GM12801 (cell line): ENCODE results near the gene CD53.

Experiments used
- TF ChIP-seq, protein P1 (sequence below): IDR thresholded peaks from one replicate; pipeline ENCODE4 v1.5.1; 2011; ENCODE audit warnings: control low read depth; ENCODE audit not compliant: insufficient read length; ENCODE audit errors: extremely low read depth

CD53 gene

DNA sequence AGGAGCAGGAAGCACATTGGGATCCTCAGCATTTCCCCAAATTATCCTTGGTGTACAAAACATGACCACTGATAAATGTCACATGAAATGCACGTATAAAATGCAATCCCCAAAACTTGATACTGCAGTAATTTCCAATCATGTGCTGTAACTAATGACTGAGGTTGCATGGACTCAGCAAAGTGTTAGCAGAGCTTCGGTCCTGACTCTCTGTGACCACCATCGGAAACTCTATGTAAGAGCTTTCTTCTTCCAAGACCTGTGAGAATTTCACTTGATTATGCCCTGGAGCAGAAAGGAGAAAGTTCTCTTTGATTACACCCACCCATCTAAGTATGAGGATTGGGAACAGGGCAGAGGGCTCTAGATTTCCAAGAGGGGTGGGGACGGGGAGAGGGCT is 908 bp downstream of the CD53 start:
- TF ChIP-seq, protein P1, sequence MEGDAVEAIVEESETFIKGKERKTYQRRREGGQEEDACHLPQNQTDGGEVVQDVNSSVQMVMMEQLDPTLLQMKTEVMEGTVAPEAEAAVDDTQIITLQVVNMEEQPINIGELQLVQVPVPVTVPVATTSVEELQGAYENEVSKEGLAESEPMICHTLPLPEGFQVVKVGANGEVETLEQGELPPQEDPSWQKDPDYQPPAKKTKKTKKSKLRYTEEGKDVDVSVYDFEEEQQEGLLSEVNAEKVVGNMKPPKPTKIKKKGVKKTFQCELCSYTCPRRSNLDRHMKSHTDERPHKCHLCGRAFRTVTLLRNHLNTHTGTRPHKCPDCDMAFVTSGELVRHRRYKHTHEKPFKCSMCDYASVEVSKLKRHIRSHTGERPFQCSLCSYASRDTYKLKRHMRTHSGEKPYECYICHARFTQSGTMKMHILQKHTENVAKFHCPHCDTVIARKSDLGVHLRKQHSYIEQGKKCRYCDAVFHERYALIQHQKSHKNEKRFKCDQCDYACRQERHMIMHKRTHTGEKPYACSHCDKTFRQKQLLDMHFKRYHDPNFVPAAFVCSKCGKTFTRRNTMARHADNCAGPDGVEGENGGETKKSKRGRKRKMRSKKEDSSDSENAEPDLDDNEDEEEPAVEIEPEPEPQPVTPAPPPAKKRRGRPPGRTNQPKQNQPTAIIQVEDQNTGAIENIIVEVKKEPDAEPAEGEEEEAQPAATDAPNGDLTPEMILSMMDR, result no peak

- TF ChIP-seq, protein P1, result no peak
Observed at GRCh38 chr1:110874324-110875215, 1.6 kb downstream of the CD53 start.

DNA sequence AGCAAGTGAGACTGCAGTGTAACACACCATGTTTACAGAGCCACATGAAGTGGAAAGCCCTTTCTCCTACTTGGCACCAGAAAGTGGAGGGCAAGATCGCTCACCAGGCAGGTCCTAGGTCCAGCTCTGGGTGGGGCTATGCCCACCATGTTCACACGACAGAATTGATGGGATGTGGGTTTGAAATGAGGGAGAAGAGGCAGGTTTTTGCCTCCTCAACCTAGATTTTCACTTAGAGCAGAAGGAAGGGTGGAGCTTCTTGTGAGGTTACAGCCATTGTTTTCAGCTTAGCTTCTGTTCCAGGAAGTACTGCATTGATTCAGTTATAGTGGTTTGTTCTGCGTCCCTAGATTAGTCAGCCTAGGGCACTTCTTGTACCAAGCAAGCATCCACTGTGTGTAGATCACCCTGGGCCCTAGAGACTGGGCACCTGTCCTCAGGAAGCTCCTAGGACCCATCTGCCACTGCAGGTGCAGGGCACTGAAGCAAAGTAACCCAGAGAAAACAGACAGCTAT is 2.3 kb downstream of the CD53 start:
- TF ChIP-seq, protein P1, result no peak

- TF ChIP-seq, protein P1, result no peak
Observed at GRCh38 chr1:110876748-110877341, 3.9 kb downstream of the CD53 start.

GRCh38 chr1:110877364-110877763 is 4.4 kb downstream of the CD53 start:
- TF ChIP-seq, protein P1, result no peak

- TF ChIP-seq, protein P1, result no peak
Observed at GRCh38 chr1:110877776-110878175, 4.8 kb downstream of the CD53 start.

DNA sequence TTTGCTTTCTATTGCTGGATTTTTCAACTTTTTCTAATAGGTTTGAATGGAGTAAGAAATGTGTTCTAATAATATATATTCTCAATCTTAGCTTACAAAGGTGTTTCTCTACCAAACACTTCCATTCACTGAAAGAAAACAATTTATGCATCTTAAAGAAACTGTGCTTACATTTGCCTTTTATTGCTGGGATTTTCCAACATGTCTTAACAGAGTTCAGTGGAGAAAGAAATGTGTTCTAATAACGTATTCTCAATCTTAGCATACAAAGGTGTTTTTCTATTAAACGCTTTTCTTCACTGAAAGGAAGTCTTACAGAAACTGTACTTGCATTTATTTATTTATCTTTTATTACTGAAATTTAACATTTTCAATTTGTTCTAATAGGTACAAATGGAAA is 5.6 kb downstream of the CD53 start:
- TF ChIP-seq, protein P1, result no peak
